Hematopoietic multipotent progenitor cell treated with erythropoietin and hydrocortisone succinate and interleukin-3 and kit ligand, for 4 days (in vitro differentiated cells): Measurements from ENCODE around the gene TNFSF15.

Experiments
- DNase-seq: peaks from one replicate; pipeline ENCODE4 v3.0.0-alpha.2; 2015

The TNFSF15 gene

DNA sequence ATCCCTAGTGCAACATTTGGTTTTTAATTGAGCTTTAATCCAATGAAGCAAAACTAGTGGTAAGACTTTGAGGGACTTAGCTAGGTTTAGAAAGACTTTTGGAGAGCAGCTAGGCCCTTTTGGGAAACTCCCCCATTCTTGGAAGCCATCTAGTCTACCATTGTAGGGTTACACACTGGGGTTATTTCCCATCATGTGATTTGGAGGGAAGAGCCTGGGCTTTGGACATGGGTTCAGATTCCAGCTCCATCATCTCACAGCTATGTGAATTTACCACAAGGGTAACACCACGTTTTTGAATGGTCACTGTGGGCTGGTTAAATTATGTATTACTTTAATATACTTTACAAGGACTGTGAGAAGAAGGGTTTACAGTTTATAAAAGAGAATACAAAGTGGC lies 18.3 kb upstream of the TNFSF15 start:
- no peak for DNase-seq

DNA sequence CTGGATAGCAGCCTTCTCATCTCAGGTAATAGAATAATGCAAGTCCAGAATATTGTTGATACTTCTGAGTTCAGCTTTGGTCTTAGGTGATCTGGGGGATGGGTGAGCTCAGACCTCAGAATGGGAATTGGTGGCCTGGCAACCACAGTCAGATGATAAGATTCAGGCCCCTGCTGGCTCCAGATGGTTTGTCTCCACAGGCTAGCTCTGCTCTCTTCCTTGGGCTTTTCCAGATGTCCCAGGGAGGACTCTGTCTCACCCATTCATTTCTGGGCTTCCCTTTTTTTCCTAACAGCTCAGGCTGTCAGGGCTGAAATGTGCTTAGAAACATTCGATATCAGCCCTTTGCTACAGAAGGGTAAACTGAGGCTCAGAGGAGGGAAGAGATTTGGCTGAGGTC lies 17.6 kb upstream of the TNFSF15 start:
- DNase-seq, result no peak

DNA sequence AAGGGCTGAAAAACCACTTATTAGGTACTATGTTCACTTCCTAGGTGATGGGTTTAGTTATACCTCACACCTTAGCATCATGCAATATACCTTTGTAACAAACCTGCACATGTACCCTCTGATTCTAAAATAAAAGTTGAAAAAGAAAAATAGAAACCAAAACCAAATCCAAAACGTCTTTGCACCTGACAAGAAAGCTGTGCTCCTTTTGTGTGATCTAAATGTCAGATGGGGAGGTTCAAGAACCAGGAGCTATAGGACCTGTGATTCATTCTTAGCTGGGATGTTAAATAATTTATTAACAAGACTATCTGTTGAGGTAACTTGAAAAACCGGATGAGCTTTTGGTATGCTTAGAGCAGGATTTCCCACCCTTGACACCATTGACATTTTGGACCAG lies 16.9 kb upstream of the TNFSF15 start:
- no peak for DNase-seq

DNA sequence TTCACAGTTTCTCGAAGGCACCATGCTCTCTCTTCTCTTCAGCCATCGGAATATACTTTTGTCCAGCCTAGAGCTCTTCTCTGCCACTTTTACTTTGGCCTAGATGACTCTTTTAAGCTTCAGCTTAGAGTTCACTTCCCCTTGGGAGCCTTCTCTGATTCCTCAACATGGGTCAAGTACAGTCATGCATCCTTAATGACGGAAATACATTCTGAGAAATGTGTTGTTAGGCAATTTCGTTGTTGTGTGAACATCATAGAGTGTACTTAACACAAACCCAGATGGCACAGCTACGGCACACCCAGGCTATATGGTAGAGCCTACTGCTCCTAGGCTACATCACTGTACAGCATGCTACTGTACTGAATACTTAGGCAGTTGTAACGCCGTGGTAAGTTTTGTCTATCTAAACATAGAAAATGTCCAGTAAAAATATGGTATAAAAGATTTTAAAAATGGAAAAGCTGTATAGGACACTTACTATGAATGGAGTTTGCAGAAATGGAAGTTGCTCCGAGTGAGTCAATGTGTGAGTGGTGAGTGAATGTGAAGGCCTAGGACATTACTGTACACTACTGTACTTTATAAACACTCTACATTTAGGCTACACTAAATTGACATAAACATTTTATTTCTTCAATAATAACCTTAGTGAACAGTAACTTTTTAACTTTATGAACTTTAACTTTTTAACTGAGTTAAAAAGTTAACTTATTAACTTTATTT lies 15.1 kb upstream of the TNFSF15 start:
- DNase-seq, result no peak

DNA sequence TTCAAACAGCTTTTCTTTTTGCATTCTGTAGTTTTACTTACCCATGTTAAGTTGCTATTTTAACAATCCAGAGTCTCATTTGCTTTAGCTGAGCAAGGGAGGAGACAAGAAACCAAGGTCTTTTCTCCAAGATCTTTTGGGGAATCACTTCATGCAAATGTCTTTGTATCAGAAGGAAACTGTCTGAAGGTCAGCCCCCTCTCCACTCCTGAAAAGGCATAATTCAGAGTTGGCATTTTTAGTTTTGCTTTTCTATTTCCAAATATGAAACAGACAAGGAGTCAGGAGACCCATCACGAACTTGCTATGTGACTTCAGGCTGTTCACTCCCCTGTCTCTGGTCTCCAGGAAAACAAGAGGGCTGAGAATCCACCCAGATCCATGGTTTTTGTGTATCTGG lies 12.3 kb upstream of the TNFSF15 start:
- DNase-seq, result no peak

DNA sequence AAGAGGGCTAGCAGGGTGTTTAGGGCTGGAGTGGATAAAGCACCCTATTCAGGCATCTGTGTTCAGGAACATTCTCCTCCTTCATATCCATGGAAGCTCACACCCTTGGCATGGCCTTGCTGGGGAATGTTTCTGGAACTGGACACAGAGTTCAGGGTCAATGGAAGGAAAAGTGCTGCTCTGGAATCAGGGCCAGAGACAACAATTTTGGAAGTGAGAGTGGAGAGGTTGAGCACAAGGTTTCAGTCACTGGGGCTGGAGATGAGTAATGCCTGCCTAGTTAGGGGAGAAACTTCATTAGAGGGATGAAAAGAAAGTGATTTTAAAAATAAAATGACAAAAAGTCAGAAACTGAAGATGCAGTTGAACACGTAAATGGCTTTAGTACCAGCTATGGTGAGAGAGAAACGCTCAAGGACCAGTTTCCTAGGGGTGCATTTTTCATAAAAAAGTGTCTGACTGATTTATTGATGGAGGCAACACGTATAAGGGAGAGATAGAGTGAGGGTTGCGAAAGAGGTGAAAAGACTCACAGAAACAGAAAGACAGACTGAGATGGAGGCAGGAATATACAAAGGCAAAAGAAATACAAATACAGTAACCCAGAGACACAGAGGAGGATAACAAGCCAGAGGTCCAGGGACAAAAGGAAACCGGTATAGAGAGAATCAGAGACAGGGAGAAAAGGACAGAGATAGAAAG lies 8.0 kb upstream of the TNFSF15 start:
- DNase-seq, result no peak

DNA sequence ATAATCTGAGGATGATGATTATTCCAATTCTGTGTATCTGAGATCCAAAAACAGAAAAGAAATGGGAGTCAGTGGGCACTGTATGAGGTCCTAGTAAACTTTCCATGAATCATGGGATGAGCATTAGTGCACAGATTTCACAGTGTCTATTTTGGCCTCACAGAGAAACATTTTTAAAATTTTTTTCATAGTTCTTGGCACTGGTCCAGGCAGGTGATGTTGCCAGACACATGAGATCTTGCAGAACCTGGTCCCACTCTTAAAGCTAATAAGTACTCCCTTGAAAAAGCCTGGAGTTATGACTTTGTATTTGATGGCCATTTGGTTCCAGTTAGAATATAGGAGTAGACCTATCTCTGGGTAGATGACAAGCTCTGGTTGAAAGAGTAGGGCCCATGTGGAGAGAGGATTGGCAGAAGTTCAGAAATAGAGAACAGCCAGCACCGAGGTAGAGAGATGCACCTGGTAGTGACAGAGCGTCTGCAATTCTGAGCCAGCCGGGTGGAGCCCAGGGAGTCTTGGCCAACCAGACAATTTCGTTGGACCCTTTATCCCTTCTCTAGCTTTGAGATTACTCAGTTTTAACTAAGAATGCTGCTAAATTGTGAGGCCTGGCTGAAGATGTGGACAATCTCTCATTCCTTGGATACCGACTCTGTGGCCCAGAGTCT lies 6.3 kb upstream of the TNFSF15 start:
- DNase-seq, result no peak

DNA sequence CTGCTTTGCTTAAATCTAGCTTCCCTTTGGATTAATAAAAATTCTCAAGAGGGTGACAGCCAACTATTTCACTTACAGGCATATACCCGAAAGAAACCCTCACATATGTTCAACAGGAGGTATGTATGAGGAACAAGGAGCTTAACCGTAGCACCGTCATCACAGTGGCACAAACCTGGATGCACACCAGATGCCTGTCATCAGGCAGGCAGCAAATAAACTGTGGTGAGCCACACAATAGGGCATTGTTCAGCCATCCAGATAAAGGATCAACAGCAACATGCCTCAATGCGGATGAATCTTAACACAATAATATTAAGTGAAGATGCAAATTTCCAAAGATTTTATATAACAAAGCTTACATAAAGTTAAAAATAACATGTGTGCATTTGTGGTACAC lies 5.5 kb upstream of the TNFSF15 start:
- no peak for DNase-seq

DNA sequence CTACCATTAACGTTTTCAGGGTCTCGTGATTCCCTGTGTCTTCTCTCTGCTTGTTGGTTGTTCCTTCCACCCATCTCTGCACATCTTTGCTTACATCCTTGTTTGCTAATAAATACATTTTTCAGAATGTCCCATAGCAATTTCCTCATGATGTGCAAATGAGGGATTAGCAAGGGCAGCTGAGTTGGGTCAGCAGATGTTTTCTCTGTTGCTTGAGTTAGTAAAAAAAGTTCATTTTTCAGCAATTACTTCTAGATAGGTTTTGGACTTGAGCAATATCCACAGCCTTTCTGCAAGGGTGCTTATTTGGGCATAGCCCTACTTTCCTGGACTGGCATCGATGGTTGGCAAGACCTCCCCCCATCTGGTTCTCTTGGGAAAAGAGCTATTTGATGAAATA lies 4.8 kb upstream of the TNFSF15 start:
- no peak for DNase-seq

DNA sequence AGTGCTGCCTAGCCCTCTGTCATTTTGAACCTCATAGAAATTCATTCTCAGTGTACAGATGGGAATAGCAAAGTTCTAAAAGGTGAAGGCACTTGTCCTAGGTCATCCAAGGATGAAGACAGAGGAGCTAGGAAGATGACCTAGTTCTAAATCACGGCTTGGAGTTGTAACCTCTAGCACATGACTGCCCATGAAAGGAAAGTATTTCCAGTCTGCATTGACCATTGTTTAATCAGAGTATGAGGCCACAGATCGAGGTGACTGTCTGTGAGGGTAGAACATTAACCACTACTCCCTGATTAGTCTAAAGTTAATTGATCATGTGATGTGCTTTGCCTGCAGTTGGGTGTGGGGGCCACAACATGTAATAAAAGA lies 674 bp upstream of the TNFSF15 start:
- DNase-seq, result no peak

DNA sequence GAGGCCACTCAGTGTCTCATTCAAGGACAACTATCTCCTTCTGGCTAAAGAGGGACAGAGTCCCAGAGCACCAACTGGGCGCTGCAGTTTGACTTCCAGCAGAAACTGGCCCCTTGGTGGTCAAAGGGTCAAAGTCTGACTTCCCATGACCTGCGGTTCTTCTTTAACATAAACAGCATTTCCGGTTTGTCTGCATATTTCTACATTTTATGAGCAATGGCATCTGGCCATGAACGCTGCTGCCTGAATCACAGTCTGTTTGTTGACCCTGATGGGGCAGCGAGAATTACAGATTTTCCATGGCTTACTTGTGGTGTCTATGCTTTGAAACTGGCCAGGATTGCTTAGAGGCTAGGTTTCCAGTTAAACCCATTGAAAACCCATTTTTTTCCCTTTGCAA lies 1.3 kb downstream of the TNFSF15 start:
- no peak for DNase-seq

DNA sequence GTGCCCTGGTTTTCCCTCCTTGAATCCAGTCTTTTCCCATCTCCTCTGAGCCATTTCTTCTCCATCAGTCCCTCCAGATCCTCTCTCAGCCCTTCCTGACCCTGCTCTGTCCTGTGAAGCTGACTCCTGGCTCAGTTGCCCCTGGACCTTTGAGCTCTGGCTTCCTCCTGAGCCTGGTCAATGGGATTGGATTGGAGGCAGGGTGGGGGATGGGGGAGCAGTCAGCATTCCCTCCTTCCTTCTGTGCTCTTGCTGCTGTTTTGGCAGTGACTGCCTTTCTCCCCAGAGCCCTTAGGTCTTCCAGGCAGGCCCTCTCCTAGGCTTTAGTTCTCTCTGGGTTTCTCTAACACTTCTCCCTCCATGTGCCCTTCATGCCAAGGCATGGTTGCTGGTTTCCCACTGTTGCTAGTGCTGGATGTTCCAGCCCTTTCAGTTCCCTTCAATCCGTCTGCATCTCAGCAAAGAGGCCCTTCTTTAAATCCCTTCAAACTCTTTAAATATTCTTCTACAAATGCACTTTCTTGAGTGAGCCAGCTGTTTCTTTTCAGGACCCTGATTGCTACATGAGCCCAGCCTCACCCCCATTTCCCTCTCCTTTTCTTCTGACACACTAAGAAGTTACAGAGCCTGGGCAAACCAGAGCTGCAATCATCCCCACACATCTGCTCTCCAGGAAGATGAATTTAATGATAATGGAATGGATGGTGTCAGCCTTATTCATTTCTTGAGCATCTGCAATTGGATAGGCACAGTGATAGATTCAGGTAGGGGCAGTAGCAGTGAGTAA lies 2.2 kb downstream of the TNFSF15 start:
- DNase-seq, result no peak

DNA sequence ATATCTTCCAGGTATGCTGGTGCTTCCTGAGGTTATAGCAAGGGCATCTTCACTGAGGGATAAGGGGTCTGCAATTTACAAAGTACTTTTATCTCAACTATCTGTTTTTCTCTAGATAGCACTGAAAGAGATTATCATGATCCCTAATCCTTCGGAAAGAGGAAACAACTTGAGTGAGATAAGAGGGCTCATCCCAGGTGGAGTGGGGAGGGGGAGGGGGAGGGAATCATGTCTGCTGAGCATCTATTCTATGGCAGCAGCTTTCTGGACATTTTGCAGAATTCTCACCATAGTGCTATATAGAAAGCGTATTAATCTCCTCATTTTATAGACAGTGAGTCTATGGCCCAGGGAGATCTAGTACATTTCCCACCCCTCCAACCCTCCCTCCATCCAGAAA lies 5.9 kb downstream of the TNFSF15 start:
- no peak for DNase-seq

DNA sequence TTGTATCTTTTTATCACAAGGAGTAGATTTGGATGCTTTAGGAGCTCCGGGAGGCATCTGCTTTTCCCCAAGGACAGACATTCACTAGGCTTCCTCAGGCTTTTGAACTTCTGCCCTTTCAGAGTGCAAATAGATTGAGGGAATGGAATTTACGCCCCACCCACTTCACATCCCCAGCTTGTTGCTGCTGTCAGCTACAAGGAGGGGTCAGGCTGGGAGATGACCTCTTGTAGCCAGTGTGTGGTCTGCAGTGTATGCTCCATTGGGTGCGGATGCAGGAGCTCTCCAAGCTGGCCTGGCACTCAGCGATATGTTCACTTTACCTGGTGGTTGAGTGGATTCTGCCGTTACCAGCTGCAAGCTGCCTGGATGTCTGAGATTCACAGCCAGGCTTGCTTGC lies 6.4 kb downstream of the TNFSF15 start:
- DNase-seq, result no peak

DNA sequence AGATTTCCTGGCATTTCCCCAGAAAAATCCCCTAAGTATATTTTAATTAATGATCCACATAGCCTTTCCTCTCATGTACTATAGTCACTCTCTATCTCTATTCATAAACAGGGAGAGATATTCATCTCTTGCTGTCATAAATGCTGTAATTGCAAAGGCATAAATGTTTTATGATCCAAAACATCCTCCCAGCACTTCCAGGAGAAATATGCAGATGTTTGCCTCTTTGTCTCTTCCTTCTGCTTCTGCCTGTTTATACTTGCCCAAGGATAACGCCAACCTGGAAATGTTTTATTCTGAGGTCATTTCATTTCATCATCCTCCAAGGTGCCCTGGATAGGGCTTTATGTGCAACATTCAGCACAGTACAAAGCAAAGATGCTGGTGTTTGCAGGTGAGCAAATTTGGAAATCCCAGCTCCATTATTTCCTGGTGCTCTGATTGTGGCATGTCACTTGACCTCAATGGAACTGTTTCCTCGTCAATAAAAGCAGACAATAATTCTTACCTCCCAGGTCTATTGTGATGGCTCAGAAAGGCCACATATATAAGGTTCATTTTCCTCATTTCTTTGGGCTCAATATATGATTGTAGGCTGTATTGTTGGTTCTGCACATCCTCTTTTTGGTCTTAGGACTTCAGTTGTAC lies 6.9 kb downstream of the TNFSF15 start:
- DNase-seq, result no peak

DNA sequence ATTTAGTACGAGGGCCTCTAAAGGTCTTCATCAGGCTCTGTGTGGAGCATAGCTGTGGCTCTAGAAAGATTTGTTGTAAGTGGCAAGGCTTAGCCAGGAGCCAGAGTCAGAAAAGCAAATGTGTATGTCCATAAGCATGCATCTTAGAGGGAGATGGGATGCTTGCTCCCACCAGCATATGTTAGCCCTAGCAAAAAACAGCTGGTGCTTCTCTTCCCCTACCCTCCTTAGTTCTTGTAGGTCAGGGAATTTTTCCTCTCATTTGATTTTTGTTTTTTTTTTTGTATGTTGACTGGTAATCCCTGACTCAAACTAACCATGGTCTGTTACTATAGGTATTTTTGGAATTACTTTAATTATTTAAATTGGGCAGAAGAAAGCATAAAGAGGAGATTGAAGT lies 7.7 kb downstream of the TNFSF15 start:
- DNase-seq, result no peak

DNA sequence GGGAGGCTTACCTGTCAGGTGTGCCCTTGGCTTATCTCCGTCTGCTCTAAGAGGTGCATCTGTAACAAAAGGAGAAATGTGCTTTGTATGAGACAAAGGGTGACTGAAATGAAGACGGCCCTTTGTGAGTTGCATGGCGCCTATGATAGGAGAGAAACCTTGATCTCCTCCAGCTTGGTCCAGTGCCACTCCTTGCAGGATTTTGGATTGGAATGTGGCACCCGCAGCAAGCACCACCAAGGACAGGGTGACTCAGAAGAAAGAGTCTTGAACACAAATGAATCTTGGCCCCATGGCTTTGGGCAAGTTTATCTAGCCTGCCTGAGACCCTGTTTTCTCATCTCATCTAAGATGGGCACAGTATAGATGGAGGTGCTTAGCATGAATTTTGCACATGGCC lies 13.4 kb downstream of the TNFSF15 start:
- no peak for DNase-seq

DNA sequence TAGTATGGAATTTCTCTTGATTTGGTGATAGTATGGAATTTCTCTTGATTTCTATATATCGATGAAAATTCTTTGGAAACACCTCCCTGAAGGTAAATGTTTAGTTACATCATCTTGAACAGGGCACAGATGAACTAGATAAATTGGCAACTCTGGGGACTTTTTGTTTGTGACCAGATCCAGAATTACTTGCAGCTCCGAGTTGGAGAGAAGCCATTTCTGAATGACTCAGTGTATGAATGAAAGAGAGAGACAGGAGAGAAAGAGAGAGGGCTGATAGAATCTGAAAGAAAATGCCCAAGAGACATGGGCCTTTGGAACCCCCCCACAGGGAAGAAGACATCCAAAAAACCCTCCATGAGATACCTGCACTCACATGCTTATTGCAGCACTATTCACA lies 14.1 kb downstream of the TNFSF15 start:
- no peak for DNase-seq

DNA sequence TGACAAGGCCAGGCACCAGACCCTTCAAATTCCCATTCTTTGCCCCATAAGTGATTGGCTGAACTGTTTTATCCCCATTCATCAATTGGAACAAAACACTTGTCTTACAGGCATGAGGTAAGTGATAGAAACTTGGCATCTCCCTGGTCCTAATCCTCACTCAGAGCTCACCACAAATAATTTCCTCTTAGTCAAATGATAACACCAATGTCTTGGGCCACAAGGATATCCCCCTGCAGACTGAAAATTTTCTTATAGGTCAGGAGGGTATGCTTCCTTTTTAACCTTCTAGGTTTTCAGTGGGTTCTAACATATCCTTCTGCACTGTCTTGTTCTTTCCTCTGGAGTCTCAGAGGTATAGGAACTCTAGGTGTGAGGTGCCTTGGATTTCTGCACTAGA lies 14.5 kb downstream of the TNFSF15 start:
- no peak for DNase-seq

DNA sequence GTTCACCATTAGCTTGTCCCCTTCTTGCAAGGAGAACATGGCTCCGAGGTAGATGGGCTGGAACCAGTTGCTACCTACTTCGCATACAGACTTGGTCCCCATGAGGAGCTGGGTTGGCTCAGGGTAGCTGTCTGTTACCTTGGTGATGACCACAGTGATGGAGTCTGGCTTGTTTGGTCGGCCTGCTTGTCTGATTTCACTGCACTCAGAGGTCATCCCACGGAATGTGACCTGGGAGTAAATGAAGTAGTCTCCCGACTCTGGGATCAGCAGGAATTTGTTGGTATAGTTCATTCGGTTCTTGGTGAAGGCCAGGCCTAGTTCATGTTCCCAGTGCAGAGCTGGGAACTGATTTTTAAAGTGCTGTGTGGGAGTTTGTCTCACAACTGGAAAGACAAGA lies 15.3 kb downstream of the TNFSF15 start:
- DNase-seq, result no peak

DNA sequence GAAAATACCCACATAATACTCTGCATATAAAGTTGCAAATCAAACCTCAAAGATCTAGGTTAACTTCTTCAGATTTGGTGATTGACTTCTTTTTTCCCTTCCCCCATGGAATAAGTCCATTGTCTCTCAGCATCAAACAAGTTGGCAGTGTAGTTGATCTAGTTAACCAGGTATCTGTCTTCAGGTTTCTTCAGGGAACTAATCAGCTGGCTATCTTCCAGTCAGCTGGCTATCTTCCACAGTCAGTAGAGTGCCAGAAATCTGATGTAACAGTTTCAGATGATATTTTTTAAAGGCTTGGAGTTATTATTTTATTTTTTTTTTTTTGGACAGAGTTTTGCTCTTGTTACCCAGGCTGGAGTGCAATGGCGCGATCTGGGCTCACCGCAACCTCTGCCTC lies 16.8 kb downstream of the TNFSF15 start:
- DNase-seq, result no peak

DNA sequence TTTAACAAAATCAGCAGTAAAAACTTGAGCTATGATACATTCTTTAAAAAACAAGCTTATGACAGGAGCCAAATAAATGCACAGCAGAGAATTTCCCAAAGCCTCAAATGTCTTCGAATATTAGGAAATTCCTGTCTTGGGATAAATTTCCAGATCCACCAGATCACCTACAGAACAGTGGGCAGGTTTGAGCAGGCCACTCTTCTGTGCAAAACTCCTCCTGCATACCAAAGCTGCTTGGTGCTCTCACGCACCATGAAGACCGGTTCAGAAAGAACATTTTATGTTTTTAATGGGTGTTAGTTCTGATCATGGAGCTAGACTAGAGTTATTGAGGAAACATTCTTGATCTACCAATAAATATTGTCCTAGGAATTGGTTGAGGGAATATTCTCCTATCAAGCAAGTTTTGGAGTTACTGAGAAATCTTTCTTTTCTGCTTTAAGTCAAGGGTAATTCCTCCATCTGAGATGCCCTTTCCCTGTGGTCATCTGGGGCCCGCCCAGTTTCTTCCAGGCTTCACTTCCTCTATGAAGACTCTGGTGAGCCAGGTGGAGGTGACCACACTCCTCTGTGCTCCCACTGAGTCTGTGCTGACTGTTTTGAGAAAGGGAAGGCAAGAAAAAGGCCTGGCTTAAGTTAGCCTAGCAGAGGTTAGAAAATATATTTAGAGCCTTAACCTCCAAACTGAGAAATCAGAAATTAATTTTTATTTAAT lies 17.9 kb downstream of the TNFSF15 start:
- DNase-seq, result no peak
